ENCODE results near the gene LIN37. TPM values are rescaled to one million over a fixed set of nuclear protein-coding genes. Genes with fewer than 3 reads are reported as not detected.

LIN37 gene
- total and polyA plus RNA-seq, 2 donors (not counting 3 experiments of a cell fraction or from before 2014, with no cell fraction given) = 11.3 to 21.4 TPM

GRCh38 chr19:35743640-35744429, 4.5 kb upstream of the LIN37 start:
- dilution Hi-C loops (cut with MboI; ENCODE audit: extremely low pct_ligation_motif_present, low sequenced_read_pairs) = no loop called here
- Histone ChIP-seq H2AFZ (ENCODE audit: low read depth, low read length) (no peak overlapping the region), H3K27me3 (ENCODE audit: control insufficient read depth in 2 of 2, insufficient read depth in 2 of 2, low read length in 2 of 2) (no peaks in the 10 kb centered on the region), H3K36me3 (ENCODE audit: control insufficient read depth in 2 of 2, extremely low read depth in 1 of 2, insufficient read depth in 2 of 2, low read length in 2 of 2) (no peaks in the 10 kb centered on the region), H3K4me1 (ENCODE audit: control insufficient read depth, extremely low read depth, insufficient read depth, low read length) (peaks cover 24% of the 10 kb centered on the region), H3K9me3 (replicated peaks; ENCODE audit: control insufficient read depth, insufficient read depth, low read length) (no peaks in the 10 kb centered on the region), H3K4me3 (replicated peaks in 1 of 3; ENCODE audit: insufficient read depth in 1 of 3, low read depth in 1 of 3, low read length in 3 of 3) (no peak overlapping the region), H3K4me2 (ENCODE audit: insufficient read depth, low read length) (no peak overlapping the region), H3K9ac (replicated peaks; ENCODE audit: extremely low read depth, insufficient read depth, low read length) (no peak overlapping the region), H3K9me1 (replicated peaks; ENCODE audit: control insufficient read depth, extremely low read depth, insufficient read depth, low read length) (no peaks in the 10 kb centered on the region), H3K79me2 (ENCODE audit: control insufficient read depth, insufficient read depth, low read length) (peaks cover 12% of the 10 kb centered on the region), H3K27ac (ENCODE audit: insufficient read depth, low read depth, low read length) (no peak overlapping the region), H4K20me1 (replicated peaks; ENCODE audit: control insufficient read depth, extremely low read depth, insufficient read depth, low read length) (no peaks in the 10 kb centered on the region)
- FAIRE-seq (no peak), DNase-seq (ENCODE audit: low read depth, low spot score) (no peak)
- BruUV-seq (replicated peaks) = no TSS peak
- POLR2A ChIA-PET = interaction anchor here (0.6 kb wide), 1 partner anchor 106 kb away, joined by 4 read pairs; no protein-coding TSS in a partner anchor
- CTCF ChIA-PET = interaction anchor here (0.7 to 1.9 kb wide), 6 partner anchors 12 to 189 kb away, joined by 3 to 7 read pairs (median 4); partner anchors contain the start of gene KMT2B
- intact Hi-C loops (cut with micrococcal nuclease) = loop anchor here (2.0 kb wide), 1 partner anchor 15 kb away; the partner anchor contains the start of gene PROSER3
- TF ChIP-seq MYC (IDR thresholded peaks at IDR 0.05; ENCODE audit: low read depth, low read length) (no peak), FOS (IDR thresholded peaks at IDR 0.05; ENCODE audit: borderline replicate concordance, insufficient read depth, low read length) (no peak), POLR2AphosphoS5 (IDR thresholded peaks at IDR 0.05; ENCODE audit: insufficient read depth, low read depth, low read length) (no peak), GATA2 (IDR thresholded peaks at IDR 0.05; ENCODE audit: insufficient read depth, insufficient read length, low read depth, low read length) (no peak), EZH2 (IDR thresholded peaks at IDR 0.05; ENCODE audit: borderline replicate concordance, low read depth, low read length, severe bottlenecking) (no peak), POLR2A (IDR thresholded peaks at IDR 0.05; ENCODE audit: low read depth, low read length) (no peak), JUN (IDR thresholded peaks at IDR 0.05; ENCODE audit: borderline replicate concordance, insufficient read depth, insufficient read length, low read depth) (no peak)
- TF ChIP-seq, protein P1, sequence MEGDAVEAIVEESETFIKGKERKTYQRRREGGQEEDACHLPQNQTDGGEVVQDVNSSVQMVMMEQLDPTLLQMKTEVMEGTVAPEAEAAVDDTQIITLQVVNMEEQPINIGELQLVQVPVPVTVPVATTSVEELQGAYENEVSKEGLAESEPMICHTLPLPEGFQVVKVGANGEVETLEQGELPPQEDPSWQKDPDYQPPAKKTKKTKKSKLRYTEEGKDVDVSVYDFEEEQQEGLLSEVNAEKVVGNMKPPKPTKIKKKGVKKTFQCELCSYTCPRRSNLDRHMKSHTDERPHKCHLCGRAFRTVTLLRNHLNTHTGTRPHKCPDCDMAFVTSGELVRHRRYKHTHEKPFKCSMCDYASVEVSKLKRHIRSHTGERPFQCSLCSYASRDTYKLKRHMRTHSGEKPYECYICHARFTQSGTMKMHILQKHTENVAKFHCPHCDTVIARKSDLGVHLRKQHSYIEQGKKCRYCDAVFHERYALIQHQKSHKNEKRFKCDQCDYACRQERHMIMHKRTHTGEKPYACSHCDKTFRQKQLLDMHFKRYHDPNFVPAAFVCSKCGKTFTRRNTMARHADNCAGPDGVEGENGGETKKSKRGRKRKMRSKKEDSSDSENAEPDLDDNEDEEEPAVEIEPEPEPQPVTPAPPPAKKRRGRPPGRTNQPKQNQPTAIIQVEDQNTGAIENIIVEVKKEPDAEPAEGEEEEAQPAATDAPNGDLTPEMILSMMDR (IDR thresholded peaks at IDR 0.05; ENCODE audit: extremely low read depth in 1 of 2, insufficient read depth in 1 of 2, low read depth in 1 of 2, low read length in 2 of 2) = no peak
- TF ChIP-seq, protein P2, sequence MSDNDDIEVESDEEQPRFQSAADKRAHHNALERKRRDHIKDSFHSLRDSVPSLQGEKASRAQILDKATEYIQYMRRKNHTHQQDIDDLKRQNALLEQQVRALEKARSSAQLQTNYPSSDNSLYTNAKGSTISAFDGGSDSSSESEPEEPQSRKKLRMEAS (IDR thresholded peaks at IDR 0.05; ENCODE audit: insufficient read depth, insufficient read length) = no peak

All from endothelial cell of umbilical vein (primary cell).